HL-60 (cell line): Measurements from ENCODE around the gene GORASP2.

Experiments
- DNase-seq, 2 experiments: peaks; one replicate each; pipeline ENCODE4 v3.0.0-alpha.2; 2010 to 2020; ENCODE audit warnings: low read depth in 1 of 2, low spot score in 1 of 2
- H3K27ac ChIP-seq: fragments of 250-450 bp; sonication (Bioruptor Pico); replicated peaks from 2 replicates; pipeline ENCODE4 v1.5.1; 2020; ENCODE audit warnings: mild to moderate bottlenecking, moderate library complexity
- H3K27me3 ChIP-seq: fragments of 250-450 bp; sonication (Bioruptor Pico); 2 replicates; pipeline ENCODE4 v1.5.1; 2021; ENCODE audit warnings: mild to moderate bottlenecking, moderate library complexity; ENCODE audit not compliant: insufficient read depth, poor library complexity, severe bottlenecking
- H3K4me3 ChIP-seq: replicated peaks from 2 replicates; pipeline ENCODE4 v1.5.1; 2011; ENCODE audit warnings: mild to moderate bottlenecking, control low read depth, low read length; ENCODE audit not compliant: insufficient read depth
- CTCF ChIP-seq: IDR thresholded peaks from one replicate; pipeline ENCODE4 v1.5.1; 2011; ENCODE audit warnings: low read length, control low read depth, inconsistent platforms; ENCODE audit not compliant: insufficient read depth
- GABPA ChIP-seq: IDR thresholded peaks from 2 replicates; pipeline ENCODE4 v1.6.1; 2012; ENCODE audit warnings: low read depth
- POLR2AphosphoS5 ChIP-seq: IDR thresholded peaks from 2 replicates; pipeline ENCODE4 v1.6.1; 2012; ENCODE audit warnings: low read depth
- REST ChIP-seq: IDR thresholded peaks from 2 replicates; pipeline ENCODE4 v1.6.1; 2012; ENCODE audit warnings: low read depth; ENCODE audit not compliant: insufficient replicate concordance
- SPI1 ChIP-seq: IDR thresholded peaks from 2 replicates; pipeline ENCODE4 v1.6.1; 2012; ENCODE audit warnings: low read depth, mild to moderate bottlenecking, borderline replicate concordance

GORASP2 gene

DNA sequence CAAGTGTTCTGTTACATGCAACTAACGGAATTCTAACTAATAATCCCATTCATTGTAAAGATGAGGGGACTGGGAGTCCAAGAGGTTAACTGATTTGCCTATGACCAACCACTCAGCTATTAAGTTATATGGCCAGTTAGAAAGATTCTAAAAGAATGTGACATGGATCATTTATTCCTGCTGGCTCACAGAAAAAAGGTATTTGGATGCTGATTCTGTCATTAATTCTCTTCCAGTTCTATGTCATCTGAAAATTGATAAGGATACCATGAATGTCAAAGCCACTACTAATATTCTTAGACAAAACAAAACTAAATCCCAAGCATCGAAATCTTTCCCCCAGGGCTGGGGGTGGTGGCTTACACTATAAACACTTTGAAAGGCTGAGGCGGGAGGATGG, 41.2 kb upstream of the GORASP2 start:
- Histone ChIP-seq H3K4me3 (no peak overlapping the region), H3K27me3 (no peaks in the 10 kb centered on the region), H3K27ac (no peak overlapping the region)
- no peak for DNase-seq
- no peak for TF ChIP-seq REST
- TF ChIP-seq POLR2AphosphoS5, result no peak
- no peak for TF ChIP-seq CTCF
- TF ChIP-seq GABPA, result no peak

DNA sequence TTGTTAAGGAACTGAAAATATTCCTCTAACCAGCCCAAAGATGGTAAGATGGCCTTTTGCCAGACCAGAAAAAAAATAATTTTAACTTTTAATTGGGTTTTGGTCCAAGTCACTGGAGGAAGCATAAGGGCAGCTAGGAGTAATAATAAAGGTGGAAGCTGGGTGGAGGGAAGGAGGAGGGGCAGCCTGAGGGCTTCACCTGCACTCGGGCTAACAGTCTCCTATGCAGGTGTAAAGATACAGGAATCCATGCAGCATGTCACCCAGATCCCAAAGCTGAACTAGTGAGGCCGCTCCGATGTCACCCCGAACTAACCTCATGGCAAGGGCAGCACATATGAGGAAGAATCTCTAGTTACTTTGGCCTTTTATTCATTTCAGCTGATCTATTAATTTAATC, 37.2 kb upstream of the GORASP2 start:
- Histone ChIP-seq H3K27ac (no peak overlapping the region), H3K4me3 (no peak overlapping the region), H3K27me3 (no peaks in the 10 kb centered on the region)
- no peak for DNase-seq
- TF ChIP-seq GABPA (no peak), SPI1 (no peak), POLR2AphosphoS5 (no peak), REST (no peak), CTCF (no peak)

- Histone ChIP-seq H3K27ac (no peak overlapping the region), H3K27me3 (no peaks in the 10 kb centered on the region), H3K4me3 (no peak overlapping the region)
- DNase-seq, result no peak
- TF ChIP-seq CTCF (no peak), SPI1 (no peak), GABPA (no peak), REST (no peak), POLR2AphosphoS5 (no peak)
These were observed 36.6 kb upstream of the GORASP2 start for GRCh38 chr2:170892391-170892951.
